SK-N-SH treated with all-trans-retinoic acid at 6 μM for 48 hours (cell line): Measurements from ENCODE around the gene KRTAP10-10.

ENCODE experiments used
- ARNTL ChIP-seq: fragments of 450-650 bp; formaldehyde crosslinking; IDR thresholded peaks from 2 replicates; pipeline ENCODE4 v1.5.0; 2020; ENCODE audit warnings: low read depth, mild to moderate bottlenecking, moderate library complexity, borderline replicate concordance
- CREB5 ChIP-seq: fragments of 250-450 bp; sonication (Bioruptor Pico); IDR thresholded peaks from 2 replicates; pipeline ENCODE4 v1.5.1; 2020; ENCODE audit warnings: low read depth, mild to moderate bottlenecking, moderate library complexity
- ISL1 ChIP-seq: fragments of 250-450 bp; sonication (Bioruptor Pico); IDR thresholded peaks from 2 replicates; pipeline ENCODE4 v2.1.2; 2022; ENCODE audit warnings: mild to moderate bottlenecking, moderate library complexity
- PATZ1 ChIP-seq: fragments of 250-450 bp; sonication (Bioruptor Pico); IDR thresholded peaks from 2 replicates; pipeline ENCODE4 v1.8.0; 2020; ENCODE audit warnings: mild to moderate bottlenecking, moderate library complexity, borderline replicate concordance
- RARB ChIP-seq: fragments of 250-450 bp; sonication (Bioruptor Pico); IDR thresholded peaks from 2 replicates; pipeline ENCODE4 v1.8.0; 2021; ENCODE audit warnings: mild to moderate bottlenecking, moderate library complexity
- TCF4 ChIP-seq: fragments of 250-450 bp; sonication (Bioruptor Pico); IDR thresholded peaks from 2 replicates; pipeline ENCODE4 v1.8.0; 2021; ENCODE audit warnings: mild to moderate bottlenecking, moderate library complexity, borderline replicate concordance
- TOX ChIP-seq: fragments of 250-450 bp; sonication (Bioruptor Pico); IDR thresholded peaks from 2 replicates; pipeline ENCODE4 v1.8.0; 2021; ENCODE audit warnings: mild to moderate bottlenecking, moderate library complexity, borderline replicate concordance
- TSHZ2 ChIP-seq: fragments of 250-450 bp; sonication (Bioruptor Pico); IDR thresholded peaks from 2 replicates; pipeline ENCODE4 v1.5.0; 2020; ENCODE audit warnings: mild to moderate bottlenecking, moderate library complexity
- ZFP3 ChIP-seq: fragments of 250-450 bp; sonication (Bioruptor Pico); IDR thresholded peaks from 2 replicates; pipeline ENCODE4 v1.5.0; 2020; ENCODE audit warnings: mild to moderate bottlenecking, moderate library complexity
- ZFP30 ChIP-seq: fragments of 450-650 bp; formaldehyde crosslinking; IDR thresholded peaks from 2 replicates; pipeline ENCODE4 v1.5.0; 2022; ENCODE audit warnings: mild to moderate bottlenecking, moderate library complexity
- ZNF70 ChIP-seq: fragments of 450-650 bp; formaldehyde crosslinking; IDR thresholded peaks from 2 replicates; pipeline ENCODE4 v1.5.0; 2020; ENCODE audit warnings: mild to moderate bottlenecking, moderate library complexity
- ZNF8 ChIP-seq: fragments of 450-650 bp; formaldehyde crosslinking; IDR thresholded peaks from 2 replicates; pipeline ENCODE4 v1.5.0; 2020; ENCODE audit warnings: mild to moderate bottlenecking, moderate library complexity

- TF ChIP-seq RARB (no peak), ZFP3 (CRISPR knock-in tag) (no peak), ZNF8 (CRISPR knock-in tag) (no peak), ARNTL (CRISPR knock-in tag) (no peak), ZFP30 (CRISPR knock-in tag) (no peak), ISL1 (CRISPR knock-in tag) (no peak), TSHZ2 (CRISPR knock-in tag) (no peak), TOX (no peak), ZNF70 (CRISPR knock-in tag) (no peak), CREB5 (CRISPR knock-in tag) (no peak), TCF4 (CRISPR knock-in tag) (no peak), PATZ1 (no peak)
Observed at GRCh38 chr21:44589094-44589493, 48.1 kb upstream of the KRTAP10-10 start.
